Thyroid gland (tissue), 4 donors: ENCODE data around the gene RNF183.

Source experiments
- CTCF ChIP-seq, 6 experiments: fragments of 200-600 bp in 3 of 6; fragments of 450-650 bp in 3 of 6; sonication (generic) in 3 of 6; IDR thresholded peaks; one replicate each; pipeline ENCODE4 v1.5.1; 2016 to 2019; ENCODE audit warnings: antibody characterized with exemption in 6 of 6, mild to moderate bottlenecking in 2 of 6, inconsistent platforms in 1 of 6, moderate library complexity in 1 of 6
- POLR2A ChIP-seq, 2 donors: fragments of 450-650 bp; IDR thresholded peaks; one replicate each; pipeline ENCODE4 v1.6.1; 2017; ENCODE audit warnings: antibody characterized with exemption in 2 of 2, mild to moderate bottlenecking in 2 of 2, moderate library complexity in 1 of 2

DNA sequence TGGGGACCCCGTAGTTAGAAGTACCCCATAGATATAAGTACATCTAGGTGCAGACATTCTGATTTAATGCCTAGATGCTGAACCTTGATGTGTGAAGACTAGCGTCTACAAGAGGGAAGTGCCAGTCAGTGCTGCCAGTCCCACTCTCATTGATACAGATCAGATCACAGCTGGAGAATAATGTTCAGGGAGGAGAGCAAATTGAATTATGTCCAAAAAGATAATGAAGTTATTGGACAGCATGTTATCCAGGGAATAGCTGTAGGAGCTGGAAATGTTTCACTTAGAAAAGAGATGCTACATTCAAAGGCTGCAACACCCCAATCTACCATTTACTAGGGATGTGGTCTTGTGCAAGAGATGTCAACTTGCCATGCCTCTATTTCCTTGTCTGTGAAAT lies 15.9 kb upstream of the RNF183 start:
- no peak for TF ChIP-seq CTCF (IDR thresholded peaks at IDR 0.05)
- no peak for TF ChIP-seq POLR2A (IDR thresholded peaks at IDR 0.05)
